Measurements from ENCODE around the gene DIP2B.

Gene DIP2B

DNA sequence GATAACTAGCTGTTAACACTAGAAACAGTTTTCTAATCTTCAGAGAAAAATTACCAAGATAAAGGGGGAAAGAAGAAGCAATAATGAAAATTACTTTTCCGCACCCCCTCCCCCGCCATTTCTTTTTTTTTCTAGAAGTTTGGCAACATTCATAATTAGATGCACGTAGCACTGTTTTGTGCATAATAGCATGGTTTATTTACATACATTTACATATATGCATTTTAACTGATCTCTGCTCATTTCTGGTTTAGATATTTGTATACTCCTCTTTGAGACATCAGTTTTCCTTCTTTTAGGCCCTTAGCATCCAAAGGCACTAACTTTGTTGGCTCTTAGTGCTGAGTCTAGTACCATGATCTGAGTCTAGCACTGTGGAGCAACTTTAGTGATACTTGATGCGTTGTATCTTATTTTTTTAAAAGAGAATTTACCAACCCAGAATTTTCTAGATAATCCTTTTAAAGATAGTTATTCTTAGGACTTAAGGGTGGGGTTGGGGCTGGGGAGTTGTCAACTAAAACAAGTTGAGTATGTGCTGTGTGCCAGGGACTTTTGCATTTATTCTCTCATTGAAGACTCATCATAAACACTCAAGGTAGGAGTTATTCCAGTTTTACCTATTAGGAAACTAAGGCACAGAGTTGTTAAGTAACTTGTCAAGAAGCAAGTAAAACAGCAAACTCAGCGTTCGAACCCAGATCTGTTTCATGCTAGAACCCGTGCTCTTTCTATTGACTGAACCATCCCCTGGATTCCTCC, 110.5 kb downstream of the DIP2B start:
- DNase-seq (ENCODE audit: low spot score) = no peak
- TF ChIP-seq, protein P1, sequence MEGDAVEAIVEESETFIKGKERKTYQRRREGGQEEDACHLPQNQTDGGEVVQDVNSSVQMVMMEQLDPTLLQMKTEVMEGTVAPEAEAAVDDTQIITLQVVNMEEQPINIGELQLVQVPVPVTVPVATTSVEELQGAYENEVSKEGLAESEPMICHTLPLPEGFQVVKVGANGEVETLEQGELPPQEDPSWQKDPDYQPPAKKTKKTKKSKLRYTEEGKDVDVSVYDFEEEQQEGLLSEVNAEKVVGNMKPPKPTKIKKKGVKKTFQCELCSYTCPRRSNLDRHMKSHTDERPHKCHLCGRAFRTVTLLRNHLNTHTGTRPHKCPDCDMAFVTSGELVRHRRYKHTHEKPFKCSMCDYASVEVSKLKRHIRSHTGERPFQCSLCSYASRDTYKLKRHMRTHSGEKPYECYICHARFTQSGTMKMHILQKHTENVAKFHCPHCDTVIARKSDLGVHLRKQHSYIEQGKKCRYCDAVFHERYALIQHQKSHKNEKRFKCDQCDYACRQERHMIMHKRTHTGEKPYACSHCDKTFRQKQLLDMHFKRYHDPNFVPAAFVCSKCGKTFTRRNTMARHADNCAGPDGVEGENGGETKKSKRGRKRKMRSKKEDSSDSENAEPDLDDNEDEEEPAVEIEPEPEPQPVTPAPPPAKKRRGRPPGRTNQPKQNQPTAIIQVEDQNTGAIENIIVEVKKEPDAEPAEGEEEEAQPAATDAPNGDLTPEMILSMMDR (IDR thresholded peaks at IDR 0.05; ENCODE audit: extremely low read depth, missing control alignments) = no peak

DNA sequence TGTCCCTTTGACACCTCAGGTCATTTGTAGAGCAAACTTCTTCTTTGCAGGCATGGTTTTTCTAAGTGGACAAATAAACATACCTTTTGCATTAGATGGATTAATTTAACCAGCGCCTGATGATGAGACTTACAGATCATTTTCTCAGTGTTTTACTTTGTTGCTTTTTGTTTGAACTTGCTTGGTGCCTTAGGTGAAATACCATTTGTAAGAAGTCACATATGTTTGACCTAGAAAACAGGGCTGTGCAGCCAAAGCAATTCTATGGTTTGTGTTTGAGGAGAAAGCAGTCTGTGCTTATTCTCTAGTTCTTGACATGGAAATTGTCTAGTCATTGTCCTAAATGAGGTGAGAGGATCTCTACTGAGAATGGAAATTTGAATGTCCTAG, 111.1 kb downstream of the DIP2B start:
- no peak for DNase-seq (ENCODE audit: low spot score)
- TF ChIP-seq, protein P1 (IDR thresholded peaks at IDR 0.05; ENCODE audit: extremely low read depth, missing control alignments) = no peak

DNA sequence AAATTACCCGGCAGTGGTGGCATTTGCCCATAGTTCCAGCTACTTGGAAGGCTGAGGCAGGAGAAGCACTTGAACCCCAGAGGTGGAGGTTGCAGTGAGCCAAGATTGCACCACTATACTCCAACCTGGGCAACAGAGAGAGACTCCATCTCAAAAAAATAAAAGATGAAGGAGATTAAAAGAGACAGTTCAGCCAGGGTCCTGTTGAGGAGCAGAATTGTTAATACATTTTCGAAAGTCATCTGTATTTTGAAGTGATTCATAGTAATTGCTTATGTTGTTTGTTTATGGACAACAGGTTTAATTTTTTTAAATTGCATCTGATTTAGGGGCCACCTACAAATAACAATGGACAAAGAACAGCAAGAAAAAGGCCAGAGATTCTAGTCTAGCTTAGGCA, 112.9 kb downstream of the DIP2B start:
- DNase-seq (ENCODE audit: low spot score) = no peak
- TF ChIP-seq, protein P1 (IDR thresholded peaks at IDR 0.05; ENCODE audit: extremely low read depth, missing control alignments) = no peak

DNA sequence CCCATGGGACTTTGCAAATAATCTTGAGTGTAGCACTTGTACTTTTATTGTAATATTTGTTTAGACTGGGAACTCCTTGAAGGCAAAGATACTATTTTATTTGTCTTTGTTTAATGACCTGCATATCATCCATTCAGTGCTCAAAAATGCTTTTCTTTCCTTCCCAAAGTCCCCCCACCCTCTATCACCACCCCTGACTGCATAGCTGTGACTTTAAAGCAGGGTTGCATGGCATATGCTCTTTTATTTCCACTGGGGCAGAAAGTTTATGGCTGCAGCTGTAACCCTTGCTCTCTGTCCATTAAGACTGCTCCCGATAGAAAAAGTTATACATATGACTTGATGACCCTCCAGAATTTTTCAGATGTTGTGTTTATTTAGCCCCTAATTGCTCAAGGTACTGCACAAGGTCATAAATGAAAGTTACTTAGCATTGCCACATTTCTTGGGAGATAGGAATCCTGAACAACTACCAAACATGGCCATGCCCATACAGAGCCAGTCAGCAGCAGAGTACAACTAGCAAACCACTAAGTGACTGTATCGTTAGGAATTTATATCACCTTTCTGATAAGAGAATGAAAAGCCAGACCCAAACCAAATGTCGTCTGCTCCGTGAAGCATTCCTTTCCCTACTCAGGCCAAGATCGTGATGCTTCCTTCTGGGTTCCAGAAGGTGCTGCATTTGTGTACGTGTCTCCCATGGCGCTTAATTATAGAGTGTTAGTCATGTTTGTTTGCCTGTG, 114.3 kb downstream of the DIP2B start:
- TF ChIP-seq, protein P1 (IDR thresholded peaks at IDR 0.05; ENCODE audit: extremely low read depth, missing control alignments) = no peak
- no peak for DNase-seq (ENCODE audit: low spot score)

DNA sequence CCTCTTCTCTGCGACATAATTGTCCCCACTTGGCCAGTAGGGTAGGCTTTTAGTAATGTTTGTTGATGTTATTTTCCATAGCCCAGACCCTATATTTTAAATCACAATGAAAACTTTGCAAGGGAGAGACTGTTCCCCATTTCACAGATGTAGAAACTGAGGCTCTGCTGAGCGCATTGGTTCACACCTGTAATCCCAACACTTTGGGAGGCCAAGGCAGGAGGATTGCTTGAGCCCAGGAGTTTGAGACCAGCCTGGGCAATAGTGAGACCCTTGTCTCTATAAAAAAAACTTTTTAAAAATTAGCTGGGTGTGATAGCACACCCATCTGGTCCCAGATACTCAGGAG, 114.8 kb downstream of the DIP2B start:
- TF ChIP-seq, protein P1 (IDR thresholded peaks at IDR 0.05; ENCODE audit: extremely low read depth, missing control alignments) = no peak
- DNase-seq (ENCODE audit: low spot score) = no peak

DNA sequence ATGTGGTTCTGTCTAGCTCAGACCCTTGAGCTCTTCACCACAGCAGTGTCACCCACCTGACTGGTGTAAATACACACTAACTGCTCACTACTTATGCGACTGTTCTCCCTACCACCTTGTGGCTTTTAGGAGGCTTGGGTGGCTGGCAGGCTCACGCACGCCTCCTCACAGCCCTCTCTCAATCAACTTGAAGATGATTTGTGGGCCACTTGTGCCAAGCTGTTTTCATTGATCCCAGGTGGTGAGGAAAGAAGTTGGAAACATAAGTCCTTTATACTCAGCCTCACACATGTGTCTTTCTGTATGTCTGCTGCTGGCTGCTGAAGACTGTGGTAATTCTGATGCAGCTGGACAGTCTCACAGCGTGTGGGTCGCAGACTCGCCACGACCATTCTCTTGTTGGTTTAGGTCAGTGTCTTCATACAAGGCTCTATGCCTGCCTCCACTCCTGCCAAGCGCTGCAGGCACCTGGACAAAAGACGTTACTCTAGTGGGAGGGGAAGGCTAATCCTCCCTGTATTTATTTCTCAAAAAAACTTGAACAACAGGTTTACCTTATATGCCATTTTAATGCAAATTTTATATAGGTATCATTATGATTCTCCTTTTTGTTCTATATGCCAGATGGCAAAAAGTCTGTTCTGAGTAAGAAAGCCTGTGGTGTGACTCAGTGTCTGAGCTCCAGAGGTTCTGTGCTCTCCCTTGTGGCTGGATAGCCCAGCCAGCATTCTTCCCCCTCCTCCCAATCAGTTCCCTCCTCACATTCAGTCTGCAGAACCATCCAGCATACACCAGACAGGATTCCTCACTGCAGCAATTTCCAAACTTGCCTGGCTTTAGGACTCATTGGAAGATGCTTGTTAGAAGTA, 115.6 kb downstream of the DIP2B start:
- TF ChIP-seq, protein P1 (IDR thresholded peaks at IDR 0.05; ENCODE audit: extremely low read depth, missing control alignments) = no peak
- DNase-seq (ENCODE audit: low spot score) = no peak

DNA sequence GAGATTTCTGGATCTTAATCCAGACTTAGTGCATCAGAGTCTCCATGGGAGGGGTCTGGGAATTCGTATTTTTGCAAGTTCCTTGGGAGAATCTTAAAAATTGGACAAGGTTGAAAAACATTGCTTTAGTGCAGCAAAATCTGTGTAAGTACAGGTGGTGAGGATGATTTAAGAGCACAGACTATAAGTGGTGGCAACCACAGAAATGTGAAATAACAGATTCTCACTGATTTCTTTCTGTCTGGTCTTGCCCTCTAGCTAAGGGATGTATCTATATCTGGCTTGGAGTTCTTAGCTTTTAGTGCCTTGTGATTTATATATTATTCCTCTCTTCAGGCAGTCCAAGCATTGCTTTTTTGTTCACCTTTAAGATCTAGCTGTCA, 116.2 kb downstream of the DIP2B start:
- TF ChIP-seq, protein P1 (IDR thresholded peaks at IDR 0.05; ENCODE audit: extremely low read depth, missing control alignments) = no peak
- no peak for DNase-seq (ENCODE audit: low spot score)
